ENCODE measurements around the gene RLN3.

Gene RLN3

DNA sequence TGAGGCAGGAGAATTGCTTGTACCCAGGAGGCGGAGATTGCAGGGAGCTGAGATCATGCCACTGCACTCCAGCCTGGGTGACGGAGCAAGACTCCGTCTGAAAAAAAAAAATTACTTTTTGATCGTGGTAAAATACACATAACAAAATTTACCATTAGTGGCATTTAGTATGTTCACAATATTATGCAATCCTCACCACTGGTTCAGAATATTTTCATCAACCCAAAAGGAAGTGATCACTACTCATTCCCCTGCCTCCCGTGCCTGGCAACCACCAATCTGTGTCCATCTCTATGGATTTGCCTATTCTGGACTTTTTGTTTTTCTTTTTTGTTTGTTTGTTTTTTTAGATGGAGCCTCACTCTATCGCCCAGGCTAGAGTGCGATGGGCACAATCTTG is 35.2 kb downstream of the RLN3 start:
- H3K4me3 ChIP-seq (ENCODE audit: low read length): no peak overlapping the region
- no peak for DNase-seq (ENCODE audit: low read depth, low spot score)

DNA sequence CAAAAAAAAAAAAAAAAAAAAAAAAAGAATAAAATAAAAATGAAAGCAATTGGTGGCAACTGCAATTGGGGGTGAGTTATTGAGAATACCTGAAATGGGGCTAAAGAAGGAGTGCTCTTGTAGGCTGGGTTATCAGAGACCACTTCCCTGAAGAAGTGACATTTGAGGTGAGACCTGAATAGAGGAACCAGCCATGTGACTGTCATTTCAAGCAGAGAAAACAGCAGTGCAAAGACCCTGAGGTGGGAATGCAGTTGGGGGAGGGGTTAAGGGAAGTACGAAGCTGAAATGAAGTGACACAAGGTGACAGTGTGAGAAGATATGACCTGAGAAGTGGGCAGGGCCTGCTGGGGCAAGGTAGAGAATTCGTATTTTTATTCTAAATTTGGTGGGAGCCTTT is 38.2 kb downstream of the RLN3 start:
- no peak for DNase-seq (ENCODE audit: low read depth, low spot score)
- no peak overlapping the region for H3K4me3 ChIP-seq (ENCODE audit: low read length)

DNA sequence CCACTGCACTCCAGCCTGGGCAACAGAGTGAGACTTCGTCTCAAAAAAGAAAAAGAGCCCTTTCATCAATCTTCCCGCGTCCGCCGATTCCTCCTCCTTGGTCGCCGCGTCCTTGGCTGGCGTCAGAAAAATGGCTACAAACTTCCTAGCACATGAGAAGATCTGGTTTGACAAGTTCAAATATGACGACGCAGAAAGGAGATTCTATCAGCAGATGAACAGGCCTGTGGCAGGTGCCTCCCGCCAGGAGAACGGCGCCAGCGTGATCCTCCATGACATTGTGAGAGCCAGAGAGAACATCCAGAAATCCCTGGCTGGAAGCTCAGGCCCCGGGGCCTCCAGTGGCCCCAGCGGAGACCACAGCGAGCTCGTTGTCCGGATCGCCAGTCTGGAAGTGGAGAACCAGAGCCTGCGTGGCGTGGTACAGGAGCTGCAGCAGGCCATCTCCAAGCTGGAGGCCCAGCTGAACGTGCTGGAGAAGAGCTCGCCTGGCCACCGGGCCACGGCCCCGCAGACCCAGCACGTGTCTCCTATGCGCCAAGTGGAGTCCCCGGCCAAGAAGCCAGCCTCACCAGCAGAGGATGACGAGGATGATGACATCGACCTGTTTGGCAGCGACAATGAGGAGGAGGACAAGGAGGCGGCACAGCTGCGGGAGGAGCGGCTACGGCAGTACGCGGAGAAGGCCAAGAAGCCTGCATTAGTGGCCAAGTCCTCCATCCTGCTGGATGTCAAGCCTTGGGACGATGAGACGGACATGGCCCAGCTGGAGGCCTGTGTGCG is 42.5 kb downstream of the RLN3 start:
- DNase-seq (ENCODE audit: low read depth, low spot score): no peak
- H3K4me3 ChIP-seq (ENCODE audit: low read length): no peak overlapping the region

DNA sequence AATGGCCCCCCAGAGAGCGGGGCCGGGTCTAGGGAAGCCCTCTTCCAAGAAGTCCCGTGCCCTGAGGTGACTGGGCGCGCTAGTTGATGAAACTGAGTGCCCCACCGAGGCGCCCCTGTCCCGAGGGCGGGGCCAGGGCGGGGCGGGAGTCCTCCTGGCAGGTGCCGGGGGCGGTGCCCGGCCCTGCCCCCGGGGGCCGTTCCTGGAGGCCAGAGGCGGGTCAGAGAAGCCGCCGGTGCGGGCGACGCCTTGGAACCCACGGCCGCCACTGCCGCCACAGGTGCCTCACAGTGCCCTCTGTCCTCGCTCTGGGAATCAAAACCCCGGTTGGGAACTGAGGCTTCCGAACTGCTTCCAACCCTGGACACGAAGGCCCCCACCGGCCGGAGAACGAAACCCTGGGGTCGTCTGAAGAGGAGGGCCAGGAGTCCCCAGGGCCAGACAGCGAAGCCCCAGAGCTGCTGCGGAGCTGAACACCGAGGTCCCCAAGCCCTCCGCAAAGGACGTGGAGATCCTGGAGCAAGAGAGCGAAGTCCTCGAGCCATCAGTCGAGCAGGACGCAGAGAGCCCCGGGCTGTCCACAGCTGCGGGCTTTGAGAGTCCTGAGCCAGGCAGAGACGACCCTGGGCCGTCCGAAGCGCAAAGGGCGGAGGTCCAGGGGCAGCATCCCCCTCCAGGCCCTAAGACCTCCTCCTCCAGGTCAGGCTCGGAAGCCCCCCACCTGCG is 44.8 kb downstream of the RLN3 start, which contains the start of gene MISP3:
MISP3 (plus strand) TSS at position 252 of the 726 bp plus-strand sequence. CDS start 524 bp downstream, outside the sequence.
- peak within 1 kb of the TSS; percentile 66 for H3K4me3 ChIP-seq (ENCODE audit: low read length)
- no peak for DNase-seq (ENCODE audit: low read depth, low spot score)

DNA sequence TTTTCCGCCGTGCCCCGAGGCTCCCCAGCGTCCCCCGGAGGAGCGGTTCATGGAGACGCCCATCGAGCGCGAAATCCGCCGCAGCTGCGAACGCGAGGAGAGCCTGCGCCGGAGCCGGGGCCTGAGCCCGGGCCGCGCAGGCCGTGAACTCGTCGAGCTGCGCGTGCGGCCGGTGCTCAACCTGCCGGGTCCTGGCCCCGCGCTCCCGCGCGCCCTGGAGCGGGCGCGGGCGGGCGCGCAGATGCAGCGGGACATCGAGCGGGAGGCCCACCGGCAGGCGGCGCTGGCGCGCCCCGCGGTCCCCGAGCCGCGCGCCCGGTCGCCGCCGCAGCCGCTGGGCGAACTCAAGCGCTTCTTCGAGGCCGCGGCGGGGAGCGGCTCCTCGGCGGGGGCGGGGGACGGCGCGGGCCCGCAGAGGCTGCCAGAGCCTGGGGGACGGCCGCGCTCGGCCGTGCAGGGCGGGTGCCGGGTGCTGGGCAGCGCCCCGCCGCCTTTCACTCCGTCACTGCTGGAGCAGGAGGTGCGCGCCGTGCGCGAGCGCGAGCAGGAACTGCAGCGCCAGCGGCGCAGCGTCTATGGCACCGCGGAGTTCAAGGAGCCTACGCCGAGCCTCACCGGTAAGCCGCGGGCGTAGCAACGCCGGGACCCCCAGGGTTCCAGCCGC is 45.4 kb downstream of the RLN3 start:
- peak; percentile 75 for DNase-seq (ENCODE audit: low read depth, low spot score)

DNA sequence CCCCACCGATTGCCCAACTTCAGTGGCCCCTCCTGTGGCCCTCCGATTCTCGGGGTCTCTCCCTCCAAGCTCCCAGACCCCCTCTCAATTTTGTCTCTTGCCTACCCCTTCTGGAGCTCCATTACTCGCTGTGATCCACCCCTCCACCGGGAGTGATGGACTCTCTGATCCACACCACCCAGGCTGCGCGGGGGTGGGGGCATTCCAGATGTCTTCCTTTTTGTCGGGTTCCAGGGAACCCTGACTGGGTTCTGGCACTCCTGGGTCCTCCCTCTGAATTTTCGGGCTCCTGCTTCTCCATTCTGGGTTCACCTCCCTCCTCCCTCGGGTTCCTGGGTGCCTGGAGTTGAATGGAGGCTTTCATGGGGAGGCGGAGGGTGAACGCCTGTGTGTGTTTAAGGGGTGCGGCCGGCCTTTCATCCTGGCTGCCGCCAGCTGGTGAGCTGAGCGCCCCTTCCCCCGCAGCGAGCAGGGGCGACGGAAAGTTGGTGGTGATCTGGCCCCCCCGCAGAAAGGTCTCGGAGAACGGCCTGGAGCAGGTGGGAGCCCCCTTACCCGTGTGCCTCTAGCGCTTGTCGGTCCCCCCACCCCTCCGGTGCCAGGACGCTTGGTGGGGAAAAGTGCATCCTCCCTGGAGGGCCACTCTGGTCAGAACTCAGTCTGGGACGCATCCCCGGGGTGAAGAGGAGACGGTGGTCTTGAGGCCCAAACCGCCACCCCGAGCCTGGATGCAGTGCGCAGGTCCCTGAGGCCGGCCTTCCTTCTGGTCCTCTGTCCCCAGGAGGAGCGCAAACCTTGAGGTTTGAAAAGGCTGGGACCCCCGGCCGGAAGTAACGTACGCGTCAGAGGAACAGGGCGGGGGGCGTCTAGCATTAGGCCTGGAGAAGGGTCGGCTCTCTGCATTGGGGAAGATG is 46.2 kb downstream of the RLN3 start:
- peak overlapping the region; percentile 66 for H3K4me3 ChIP-seq (ENCODE audit: low read length)
- no peak for DNase-seq (ENCODE audit: low read depth, low spot score)

More for the DNA sequence above, 45.4 kb downstream of the RLN3 start:
- peak overlapping the region; percentile 66 for H3K4me3 ChIP-seq (ENCODE audit: low read length)

DNA sequence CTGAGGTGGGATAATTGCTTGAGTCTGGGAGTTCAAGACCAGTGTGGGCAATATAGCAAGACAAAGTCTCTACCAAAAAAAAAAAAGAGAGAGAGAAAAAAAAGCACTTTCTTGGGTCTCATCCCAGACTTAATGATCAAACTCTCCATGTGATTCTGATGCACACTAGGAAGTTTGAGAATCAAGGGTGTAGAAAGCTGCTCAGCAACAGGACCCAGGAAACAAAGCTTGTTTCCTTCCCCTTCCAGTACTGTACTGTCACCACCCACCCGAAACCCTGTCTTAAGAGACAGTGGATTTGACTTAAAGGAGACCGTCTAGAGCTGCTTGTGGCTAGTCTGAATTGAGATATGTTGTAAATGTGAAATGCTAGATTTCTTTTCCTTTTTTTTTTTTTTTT is 50.5 kb downstream of the RLN3 start:
- DNase-seq (ENCODE audit: low read depth, low spot score): no peak
- no peak overlapping the region for H3K4me3 ChIP-seq (ENCODE audit: low read length)

Data from Jurkat, Clone E6-1 (cell line).